ENCODE measurements around the gene TLX2.
A peak's percentile ranks its signal among the peaks of the same experiment; 100 is the strongest.
"Not testable (repeated sequence)": the region's sequence is repeated elsewhere in the genome, so short reads cannot be mapped to it uniquely, and the experiment has no call there.

The TLX2 gene

DNA sequence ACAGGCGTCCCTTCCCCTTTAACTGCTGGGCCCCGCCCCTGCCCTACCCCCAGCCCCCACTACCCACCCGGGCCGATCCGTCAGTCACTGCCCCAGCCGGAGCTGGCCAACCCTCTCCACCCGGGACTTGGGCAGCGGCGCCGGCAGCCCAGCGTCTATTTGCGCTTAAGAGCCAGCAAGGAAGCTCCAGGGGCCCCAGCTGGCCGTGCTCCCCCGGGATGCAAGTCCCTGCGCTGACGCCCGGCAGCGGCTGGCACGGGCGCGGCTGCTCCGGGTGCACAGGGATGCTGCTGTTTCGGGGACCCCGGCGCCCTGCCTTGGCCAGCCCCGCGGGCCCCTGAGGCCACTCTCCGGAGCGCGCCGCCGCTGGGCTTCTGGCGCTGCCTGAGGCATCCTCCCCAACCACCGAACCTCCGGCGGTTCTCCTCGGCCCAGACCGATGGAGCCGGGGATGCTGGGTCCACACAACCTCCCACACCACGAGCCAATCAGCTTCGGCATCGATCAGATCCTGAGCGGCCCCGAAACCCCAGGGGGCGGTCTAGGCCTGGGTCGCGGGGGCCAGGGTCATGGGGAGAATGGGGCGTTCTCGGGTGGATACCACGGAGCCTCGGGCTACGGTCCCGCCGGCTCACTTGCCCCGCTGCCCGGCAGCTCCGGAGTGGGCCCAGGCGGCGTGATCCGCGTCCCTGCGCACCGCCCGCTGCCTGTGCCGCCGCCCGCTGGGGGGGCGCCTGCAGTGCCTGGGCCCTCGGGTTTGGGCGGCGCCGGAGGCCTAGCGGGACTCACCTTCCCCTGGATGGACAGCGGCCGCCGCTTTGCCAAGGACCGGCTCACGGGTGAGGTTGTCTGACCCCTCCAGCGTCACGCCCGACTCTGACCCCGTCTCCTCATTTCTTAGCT lies at the start of gene TLX2:
TSS of gene TLX2 (plus strand) at position 83 of the 903 bp plus-strand sequence. CDS start at position 440, 357 bp downstream.
- DNase-seq (ENCODE audit: low read depth in 2 of 2) = no peak

DNA sequence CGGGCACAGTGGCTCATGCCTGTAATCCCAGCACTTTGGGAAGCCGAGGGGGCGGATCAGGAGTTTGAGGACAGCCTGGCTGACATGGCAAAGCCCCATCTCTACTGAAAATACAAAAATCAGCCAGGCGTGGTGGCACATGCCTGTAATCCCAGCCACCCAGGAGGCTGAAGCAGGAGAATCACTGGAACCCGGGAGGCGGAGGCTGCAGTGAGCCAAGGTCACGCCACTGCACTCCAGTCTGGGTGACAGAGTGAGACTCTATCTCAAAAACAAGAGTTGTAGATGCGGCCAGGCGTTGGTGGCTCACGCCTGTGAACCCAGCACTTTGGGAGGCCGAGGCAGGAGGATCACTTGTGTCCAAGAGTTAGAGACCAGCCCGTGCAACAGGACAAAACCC lies 43.5 kb upstream of the TLX2 start:
- DNase-seq (ENCODE audit: low read depth in 2 of 2) = not testable (repeated sequence)

DNA sequence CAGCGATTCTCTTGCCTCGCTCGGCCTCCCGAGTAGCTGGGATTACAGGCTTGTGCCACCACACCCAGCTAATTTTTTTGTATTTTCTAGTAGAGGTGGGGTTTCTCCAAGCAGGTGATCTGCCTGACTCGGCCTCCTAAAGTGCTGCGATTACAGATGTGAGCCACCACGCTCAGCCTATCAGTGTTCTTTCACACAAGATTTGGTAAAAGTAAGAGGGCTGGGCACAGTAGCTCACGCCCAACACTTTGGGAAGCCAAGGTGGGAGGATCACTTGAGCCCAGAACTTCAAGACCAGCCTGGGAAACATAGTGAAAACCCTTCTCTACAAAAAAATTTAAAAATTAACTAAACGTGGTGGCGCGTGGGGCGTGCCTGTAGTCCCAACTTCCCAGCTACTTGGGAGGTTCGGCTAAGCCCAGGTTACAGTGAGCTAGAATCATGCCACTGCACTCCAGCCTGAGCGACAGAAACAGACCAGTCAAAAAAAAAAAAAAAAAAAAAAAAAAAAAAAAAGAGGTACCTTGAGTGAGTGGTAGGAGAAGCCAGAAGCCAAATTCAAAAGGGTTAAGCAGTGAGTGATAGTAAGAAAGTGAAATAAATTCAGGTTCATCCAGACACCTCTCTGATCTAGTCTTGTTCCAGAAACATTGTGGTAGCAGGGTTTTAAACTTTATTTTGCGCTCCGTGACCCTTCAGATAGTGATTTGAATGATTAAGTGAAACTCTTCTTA lies 42.8 kb upstream of the TLX2 start:
- DNase-seq (ENCODE audit: low read depth in 2 of 2) = no peak

DNA sequence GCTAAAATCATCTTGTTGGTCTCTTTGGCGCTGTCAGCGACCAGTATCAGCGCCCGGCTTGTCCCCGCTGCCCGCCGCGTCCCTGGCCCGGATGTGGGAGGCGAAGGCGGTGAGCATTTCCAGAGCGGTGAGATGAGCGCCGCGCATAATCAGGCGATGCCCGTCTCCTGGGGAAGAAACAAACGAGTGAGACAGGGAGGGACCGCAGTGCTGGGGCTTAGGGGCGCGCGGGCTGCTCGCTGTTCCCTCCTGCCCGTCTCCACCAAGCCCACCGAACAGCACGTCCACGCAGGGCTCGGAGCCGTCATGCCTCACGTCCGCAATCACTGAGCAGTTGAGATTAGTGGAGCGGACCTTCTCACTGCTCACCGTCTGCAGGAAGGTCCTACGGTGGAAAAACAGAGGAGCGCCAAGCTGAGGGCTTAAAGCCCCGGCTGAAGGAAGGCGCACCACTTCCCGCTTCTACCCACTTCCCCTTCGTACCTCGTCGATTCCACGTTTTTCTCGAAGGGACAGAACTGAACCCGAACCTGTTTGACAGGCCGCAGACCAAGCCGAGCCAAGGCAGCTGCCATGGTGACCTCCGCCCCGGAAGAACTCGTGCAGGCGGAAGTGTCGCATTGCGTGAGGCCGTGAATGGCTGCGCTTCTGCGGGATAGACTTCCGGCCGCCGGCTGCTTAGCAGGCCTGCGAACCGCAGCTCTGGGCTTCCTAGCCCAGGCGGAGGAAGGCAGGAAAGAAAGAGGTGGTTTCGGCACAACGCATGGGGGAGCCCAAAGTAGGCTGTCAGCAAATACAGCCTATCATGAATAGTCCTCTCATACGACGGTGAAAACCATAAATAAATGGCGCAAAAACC lies 41.9 kb upstream of the TLX2 start, which contains the start of gene MRPL53:
TSS of gene MRPL53 (minus strand) at position 595 of the 859 bp plus-strand sequence. CDS start at position 575, 20 bp downstream.
- DNase-seq (ENCODE audit: low read depth in 2 of 2) = peak; percentile 96

DNA sequence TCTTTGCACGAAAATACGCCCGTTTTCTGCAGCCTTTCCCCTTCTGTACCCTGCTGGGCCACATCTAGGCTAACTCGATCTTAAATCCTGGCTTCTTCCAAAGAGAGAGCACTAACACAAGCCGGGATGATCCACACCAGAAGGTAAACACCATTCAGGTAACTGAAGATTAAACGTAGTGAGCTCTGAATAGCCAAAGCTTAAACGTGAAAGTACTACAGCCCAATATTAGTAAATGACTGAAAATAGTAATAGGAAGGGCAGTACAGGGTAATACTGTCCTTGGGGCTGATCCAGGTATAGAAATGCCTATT lies 41.3 kb upstream of the TLX2 start:
- no peak for DNase-seq (ENCODE audit: low read depth in 2 of 2)

DNA sequence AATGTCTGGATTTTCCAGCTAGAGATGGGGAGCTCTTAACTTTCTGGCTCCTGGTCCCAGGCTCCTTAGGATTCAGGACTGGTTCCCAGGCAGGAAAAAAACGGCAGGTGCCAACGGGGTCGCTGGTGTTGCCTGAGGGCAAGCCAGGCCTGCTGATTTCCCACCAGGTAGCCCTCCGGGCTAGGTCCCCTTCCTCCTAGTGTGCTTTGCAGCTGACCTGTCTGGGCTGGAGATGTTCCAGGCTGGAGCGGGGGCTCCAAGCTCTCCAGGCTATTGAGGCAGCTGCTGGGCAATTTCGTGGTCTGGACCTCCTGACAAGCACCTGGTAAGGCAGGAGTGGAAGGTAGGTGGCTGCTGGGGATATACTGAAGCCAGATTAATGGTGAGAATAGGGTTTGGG lies 39.8 kb upstream of the TLX2 start:
- DNase-seq (ENCODE audit: low read depth in 2 of 2) = no peak

DNA sequence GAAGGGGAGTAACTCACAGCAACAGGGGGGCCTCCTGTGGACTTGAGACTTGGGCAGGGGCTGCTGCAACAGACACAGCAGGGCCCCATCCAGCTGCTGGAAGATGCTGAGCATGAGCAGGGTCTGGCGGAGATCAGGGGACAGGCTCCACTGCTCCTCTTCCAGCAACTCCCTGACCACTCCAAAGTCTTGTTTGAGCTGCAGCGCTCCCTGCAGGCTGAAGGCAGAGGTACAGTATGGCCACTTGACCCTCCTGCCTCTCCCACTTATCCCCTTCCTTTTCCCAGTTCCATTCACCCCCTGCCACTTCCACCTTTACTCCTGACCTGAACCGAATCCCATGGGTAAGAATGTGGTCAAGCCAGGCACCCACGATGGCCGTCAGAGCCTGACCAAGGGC lies 39.4 kb upstream of the TLX2 start:
- DNase-seq (ENCODE audit: low read depth in 2 of 2) = no peak

DNA sequence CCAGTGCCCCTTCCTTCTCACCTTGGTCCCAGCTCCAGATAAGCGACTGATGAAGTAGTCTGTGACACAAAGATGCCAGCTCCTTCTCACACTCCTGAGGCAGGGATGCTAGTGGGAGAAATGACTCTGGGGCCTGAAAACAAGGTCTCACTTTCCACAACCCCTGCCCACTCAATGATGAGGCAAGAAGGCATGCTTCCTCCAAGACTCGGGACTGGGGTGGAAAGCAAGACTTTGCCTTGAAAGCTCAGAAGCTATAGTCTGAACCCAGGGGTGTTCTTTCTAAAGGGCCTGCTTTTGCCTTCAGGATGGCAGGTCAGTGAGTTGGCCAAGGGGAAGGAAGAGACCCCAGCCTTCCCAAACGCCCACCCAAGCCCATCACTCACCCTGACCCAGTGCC lies 32.8 kb upstream of the TLX2 start:
- no peak for DNase-seq (ENCODE audit: low read depth in 2 of 2)

DNA sequence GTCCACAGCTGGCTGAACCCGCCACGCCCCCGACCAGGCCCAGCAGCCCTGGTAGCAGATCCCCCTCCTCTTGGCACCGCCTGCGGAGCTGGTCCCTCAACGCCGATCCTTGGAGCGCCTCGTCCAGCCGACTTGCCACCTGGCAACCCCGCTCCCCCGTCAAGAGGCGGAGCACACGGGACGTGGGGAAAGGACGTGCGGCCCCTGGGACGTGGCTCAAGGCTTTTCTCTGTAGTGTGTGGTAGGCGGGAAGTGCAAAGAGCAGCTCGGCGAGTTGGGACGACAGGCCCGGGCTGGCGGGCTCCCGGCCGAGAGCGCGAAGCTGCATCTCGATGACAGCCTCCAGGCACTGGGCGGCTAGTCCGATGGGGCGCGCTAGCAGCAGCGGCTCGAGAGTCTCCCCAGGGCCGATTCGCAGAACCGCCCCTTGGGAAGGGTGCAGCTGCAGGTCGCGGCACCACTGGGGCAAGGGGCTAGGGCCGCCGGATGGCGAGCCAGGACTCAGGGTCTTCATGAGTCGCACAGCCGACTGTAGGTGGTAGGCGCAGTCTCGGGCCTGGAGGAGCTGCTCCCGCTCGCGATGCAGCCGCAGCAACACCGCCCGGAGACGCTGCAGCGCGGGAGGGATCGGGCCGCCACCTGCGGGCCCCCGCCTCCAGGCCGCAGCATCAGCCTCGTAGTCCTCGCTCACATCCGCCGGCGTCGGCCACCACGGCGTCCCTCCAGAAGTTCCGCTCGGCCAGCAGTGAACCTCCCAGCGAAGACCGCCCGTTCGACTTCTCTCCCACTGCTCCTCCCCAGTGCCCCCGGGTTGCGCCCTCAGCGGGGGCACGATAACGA lies 32.1 kb upstream of the TLX2 start:
- DNase-seq (ENCODE audit: low read depth in 2 of 2) = peak in 1 of 2 donors; percentile 35

DNA sequence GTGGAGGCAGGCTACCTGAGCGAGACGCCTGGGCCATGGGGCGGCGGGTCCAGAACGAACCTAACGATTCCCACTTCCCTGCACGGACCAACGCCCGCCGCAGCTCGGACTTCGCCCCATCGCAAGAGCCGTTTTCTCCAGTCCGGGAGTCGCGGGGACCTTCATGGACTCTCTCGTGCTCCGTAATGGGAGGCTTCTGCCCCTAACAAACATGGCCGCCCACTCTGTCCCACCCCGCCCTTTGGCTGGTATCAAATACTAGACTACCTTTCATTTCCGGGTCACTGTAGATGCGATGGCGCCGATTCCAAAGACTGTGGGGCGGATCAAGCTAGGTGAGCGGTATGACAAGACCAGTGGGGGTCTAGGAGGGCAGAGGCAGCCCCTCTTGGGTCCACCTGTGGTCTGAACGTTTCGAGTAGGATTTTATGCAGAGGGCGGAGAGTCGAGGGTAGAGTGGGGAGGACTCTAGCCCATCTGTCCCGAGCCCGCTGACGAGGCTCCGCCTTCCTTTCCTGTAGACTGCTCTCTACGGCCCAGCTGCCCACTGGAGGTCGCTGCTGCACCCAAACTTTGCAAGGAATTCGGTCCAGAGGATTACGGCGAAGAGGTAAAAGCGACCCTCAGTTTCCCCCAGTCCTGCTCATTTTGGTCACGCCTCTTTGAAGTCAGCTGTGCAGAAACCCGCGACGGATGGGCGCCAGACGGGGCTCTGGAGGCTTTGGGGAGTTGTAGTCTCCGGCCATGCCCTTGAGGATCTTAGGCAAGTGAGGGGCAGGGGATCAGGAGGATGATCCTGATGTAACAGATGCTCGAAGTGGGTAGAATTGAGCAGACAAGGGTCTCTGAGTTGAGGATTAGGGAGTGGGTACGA lies 31.2 kb upstream of the TLX2 start, which contains the start of the genes CCDC142 and TTC31:
TSS of gene CCDC142 (minus strand) at position 198 of the 874 bp plus-strand sequence. CDS start at position 37, 161 bp downstream.
TSS of gene TTC31 (plus strand) at position 281 of the 874 bp plus-strand sequence. CDS start at position 296, 15 bp downstream.
- DNase-seq (ENCODE audit: low read depth in 2 of 2) = peak; percentile 83 to 90

DNA sequence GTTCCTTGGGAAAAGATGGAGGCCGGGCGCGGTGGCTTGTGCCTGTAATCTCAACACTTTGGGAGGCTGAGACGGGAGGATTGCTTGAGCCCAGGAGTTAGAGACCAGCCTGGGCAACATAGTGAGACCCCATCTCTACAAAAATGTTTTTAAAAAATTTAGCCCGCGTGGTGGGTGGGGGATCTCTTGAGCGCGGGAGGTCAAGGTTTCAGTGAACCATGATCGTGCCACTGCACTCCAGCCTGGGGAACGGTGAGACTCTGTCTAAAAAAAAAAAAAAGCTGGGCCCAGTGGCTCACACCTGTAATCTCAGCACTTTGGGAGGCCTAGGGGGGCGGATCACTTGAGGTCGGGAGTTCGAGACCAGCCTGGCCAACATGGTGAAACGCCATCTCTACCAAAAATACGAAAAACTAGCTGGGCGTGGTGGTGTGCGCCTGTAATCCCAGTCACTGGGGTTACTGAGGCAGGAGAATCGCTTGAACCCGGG lies 30.5 kb upstream of the TLX2 start:
- not testable (repeated sequence) for DNase-seq (ENCODE audit: low read depth in 2 of 2)

DNA sequence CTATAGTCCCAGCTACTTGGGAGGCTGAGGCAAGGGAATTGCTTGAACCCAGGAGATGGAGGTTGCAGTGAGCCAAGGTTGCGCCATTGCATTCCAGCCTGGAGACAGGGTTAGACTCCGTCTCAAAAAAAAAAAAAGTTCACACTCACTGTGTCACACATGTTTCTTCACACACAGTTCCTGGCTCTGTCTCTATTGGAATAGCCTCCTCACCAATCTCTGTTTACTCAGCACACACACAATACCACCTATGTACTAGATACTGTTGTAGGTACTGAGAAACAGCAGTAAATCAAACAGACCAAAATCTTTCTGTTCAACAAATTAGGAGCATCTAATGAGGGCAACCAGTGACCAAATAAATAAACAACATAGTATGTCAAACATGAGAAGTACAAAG lies 28.1 kb upstream of the TLX2 start:
- no peak for DNase-seq (ENCODE audit: low read depth in 2 of 2)

DNA sequence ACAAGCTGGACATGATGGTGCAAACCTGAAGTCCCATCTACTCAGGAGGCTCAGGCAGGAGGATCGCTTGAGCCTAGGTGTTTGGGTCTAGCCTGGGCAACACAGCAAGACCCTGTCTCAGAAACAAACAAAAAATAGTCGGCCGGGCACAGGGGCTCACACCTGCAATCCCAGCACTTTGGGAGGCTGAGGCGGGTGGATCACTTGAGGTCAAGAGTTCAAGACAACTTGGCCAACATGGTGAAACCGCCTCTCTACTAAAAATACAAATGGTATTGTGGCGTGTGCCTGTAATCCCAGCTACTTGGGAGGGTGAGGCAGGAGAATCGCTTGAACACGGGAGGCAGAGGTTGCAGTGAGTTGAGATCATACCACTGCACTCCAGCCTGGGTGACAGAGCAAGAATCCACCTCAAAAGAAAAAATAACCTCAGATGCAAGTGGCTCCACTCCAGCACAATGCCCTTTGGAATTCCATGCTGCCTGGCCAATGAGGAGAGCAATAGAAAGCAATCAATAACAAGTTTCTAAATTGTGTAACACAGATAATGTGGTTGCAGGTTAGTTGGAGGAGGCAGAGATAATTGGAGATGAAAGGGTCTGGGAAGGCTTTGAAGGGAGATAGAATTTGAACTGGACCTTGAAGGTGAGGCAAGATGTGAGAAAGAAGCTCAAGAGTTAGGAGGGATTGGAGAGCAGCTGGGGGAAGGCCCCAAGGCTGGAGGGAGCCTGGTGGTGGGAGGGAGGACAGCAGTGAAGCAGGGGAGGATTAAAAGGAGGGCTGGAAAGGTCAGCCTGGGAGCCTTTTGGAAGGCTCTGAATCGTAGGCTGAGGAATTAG lies 25.4 kb upstream of the TLX2 start:
- DNase-seq (ENCODE audit: low read depth in 2 of 2) = no peak

DNA sequence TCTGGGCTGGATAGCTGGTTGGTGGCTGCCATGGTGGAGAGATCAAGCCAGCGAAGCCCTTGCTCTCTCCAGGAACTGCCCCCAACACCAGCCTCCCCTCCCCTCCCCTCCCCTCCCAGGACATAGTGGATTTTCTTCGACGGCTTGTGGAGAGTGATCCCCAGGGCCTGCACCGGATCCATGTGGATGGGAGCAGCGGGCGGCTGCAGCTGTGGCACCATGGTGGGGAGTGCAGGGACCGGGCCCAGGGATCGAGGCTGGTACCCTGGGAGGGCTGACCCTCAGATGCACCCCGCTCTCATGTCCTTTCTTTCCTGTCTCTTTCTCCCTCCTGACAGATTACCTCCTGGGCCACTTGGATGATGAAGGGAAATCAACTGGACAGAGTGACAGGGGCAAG lies 24.3 kb upstream of the TLX2 start:
- no peak for DNase-seq (ENCODE audit: low read depth in 2 of 2)

DNA sequence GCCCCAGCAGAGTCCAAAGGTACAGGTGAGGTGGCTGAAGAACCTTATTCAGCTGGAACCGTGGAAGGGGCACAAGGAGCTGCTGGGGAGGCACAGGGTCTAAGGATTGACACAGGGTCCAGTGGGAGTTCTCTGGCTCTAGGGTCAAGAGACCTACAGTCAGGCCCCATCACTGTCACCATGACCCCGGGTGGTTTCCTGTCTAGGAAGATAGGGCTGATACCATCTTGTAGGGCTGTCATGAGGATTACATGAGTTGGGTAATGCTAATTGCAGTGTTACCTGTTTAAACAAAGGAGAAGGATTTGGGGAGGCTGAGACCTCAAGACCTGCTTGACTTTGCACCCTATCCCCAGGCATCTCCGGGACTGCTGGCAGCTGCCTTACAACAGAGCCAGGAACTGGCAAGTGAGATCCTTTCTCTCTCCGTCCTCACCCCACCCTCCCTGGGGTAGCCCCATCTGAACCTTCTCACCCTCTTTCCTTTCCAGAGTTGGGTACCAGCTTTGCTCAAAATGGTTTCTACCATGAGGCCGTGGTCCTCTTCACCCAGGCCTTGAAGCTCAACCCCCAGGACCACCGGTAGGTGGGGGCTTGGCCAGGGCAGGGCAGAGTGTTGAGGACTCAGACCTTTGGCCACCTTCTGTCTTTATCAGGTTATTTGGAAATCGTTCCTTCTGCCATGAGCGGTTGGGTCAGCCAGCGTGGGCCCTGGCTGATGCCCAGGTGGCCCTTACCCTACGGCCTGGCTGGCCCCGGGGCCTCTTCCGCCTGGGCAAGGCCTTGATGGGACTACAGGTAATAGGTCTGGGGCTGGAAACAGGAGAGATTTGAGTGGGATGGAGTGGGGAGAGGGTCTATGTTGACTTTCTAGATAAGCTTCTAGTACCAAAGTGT lies 22.4 kb upstream of the TLX2 start:
- DNase-seq (ENCODE audit: low read depth in 2 of 2) = no peak

DNA sequence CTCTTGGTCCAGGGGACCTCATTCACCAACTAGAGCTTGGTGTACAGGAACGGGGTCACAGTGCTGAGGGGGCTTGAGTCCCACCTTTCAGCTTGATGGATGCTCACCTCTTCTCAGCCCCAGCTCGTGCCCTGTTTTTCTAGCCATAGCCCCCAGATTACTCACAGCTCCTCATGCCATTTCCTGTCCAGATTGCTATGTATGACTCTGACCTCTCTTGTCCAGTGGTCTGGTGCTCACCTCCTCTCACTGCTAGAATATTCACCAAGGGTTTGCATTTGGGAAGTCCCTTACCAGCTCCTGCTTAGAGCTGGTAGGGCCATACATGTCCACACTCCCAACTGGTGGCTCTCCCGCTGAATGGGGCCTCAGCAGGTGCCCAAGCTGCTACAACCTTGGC lies 20.7 kb upstream of the TLX2 start:
- no peak for DNase-seq (ENCODE audit: low read depth in 2 of 2)

DNA sequence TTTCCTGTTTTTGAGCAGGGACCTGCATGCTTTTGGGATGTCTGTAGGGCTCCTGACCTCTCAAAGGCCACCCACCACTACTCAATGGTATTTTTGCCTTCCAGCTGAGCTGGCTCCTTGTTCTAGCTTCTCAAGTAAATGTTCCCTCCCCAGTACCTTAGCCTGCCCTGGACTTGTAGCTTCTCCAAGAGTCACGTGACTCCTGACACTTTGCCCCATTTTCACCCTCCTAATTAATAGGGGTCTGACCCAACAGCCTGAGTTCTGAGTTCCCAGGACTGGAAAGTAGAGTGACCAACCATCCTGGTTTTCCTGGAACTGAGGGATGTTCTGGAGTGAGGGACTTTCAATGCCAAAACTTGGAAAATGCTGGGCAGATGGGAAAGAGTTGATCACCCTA lies 18.8 kb upstream of the TLX2 start:
- no peak for DNase-seq (ENCODE audit: low read depth in 2 of 2)
